Pulmonary artery endothelial cell (primary cell): Measurements from ENCODE around the gene TMEM269. TPM values are rescaled to one million over a fixed set of nuclear protein-coding genes. Genes with fewer than 3 reads are reported as not detected.

Experiments
- DNase-seq: peaks from one replicate; pipeline ENCODE4 v3.0.0-alpha.2; 2011; ENCODE audit warnings: low read depth, low spot score
- total RNA-seq: library from RNA; depleted of rRNA; stranded (reverse); fragments of >200 nt; gene quantifications from 2 replicates; pipeline ENCODE4 v1.2.3, GENCODE V29; 2014

Gene TMEM269
- total RNA-seq, 1 donor from 2014 or later, result not detected

GRCh38 chr1:42821690-42822089 is 36.9 kb downstream of the TMEM269 start:
- no peak for DNase-seq

- no peak for DNase-seq
Observed at GRCh38 chr1:42822800-42823392, 38.1 kb downstream of the TMEM269 start.

- no peak for DNase-seq
Observed at GRCh38 chr1:42824481-42825035, 39.8 kb downstream of the TMEM269 start.

- no peak for DNase-seq
Observed at GRCh38 chr1:42825036-42825851, 40.5 kb downstream of the TMEM269 start.

GRCh38 chr1:42830631-42831030 is 45.8 kb downstream of the TMEM269 start:
- DNase-seq, result no peak

- no peak for DNase-seq
Observed at GRCh38 chr1:42831273-42831672, 46.5 kb downstream of the TMEM269 start.

GRCh38 chr1:42832641-42833240 is 48.0 kb downstream of the TMEM269 start:
- no peak for DNase-seq

- no peak for DNase-seq
Observed at GRCh38 chr1:42833981-42834380, 49.2 kb downstream of the TMEM269 start.

GRCh38 chr1:42834803-42835202 is 50.0 kb downstream of the TMEM269 start:
- no peak for DNase-seq

GRCh38 chr1:42835422-42835821 is 50.6 kb downstream of the TMEM269 start:
- no peak for DNase-seq

- DNase-seq, result no peak
Observed at GRCh38 chr1:42837709-42838108, 52.9 kb downstream of the TMEM269 start.

- no peak for DNase-seq
Observed at GRCh38 chr1:42838482-42839190, 53.8 kb downstream of the TMEM269 start.

GRCh38 chr1:42841010-42841409 is 56.2 kb downstream of the TMEM269 start:
- no peak for DNase-seq

GRCh38 chr1:42841440-42842147 is 56.8 kb downstream of the TMEM269 start:
- no peak for DNase-seq

- no peak for DNase-seq
Observed at GRCh38 chr1:42844592-42845140, 59.9 kb downstream of the TMEM269 start.

- DNase-seq, result no peak
Observed at GRCh38 chr1:42845193-42845592, 60.4 kb downstream of the TMEM269 start.

- DNase-seq, result no peak
Observed at GRCh38 chr1:42845866-42846256, 61.1 kb downstream of the TMEM269 start.

- peak; percentile 89 for DNase-seq
Observed at GRCh38 chr1:42846257-42847110, 61.7 kb downstream of the TMEM269 start, which contains the start of gene ZNF691. Gene ZNF691 (plus strand): TSS chr1:42846613. CDS start chr1:42849659, 3,046 bp downstream.

- no peak for DNase-seq
Observed at GRCh38 chr1:42847111-42847595, 62.4 kb downstream of the TMEM269 start.
